GM23338 (cell line): ENCODE results near the gene IBTK.

Source experiments
- CREB1 ChIP-seq: fragments of 250-450 bp; sonication (Bioruptor Pico); IDR thresholded peaks from 2 replicates; pipeline ENCODE4 v1.5.0; 2020; ENCODE audit warnings: low read depth, mild to moderate bottlenecking, moderate library complexity
- CTCF ChIP-seq, 2 experiments: fragments of 200-600 bp in 1 of 2; sonication (generic) in 1 of 2; conservative IDR thresholded peaks; 2 replicates each; pipeline versions ENCODE4 v1.5.1 to v1.6.1; 2016 to 2017; ENCODE audit warnings: antibody characterized with exemption in 2 of 2, low read depth in 2 of 2, mild to moderate bottlenecking in 2 of 2, moderate library complexity in 1 of 2
- ETS1 ChIP-seq: IDR thresholded peaks from 2 replicates; pipeline ENCODE4 v1.6.1; 2016; ENCODE audit warnings: antibody characterized with exemption
- EZH2 ChIP-seq: fragments of 200-600 bp; sonication (generic); IDR thresholded peaks from one replicate; pipeline ENCODE4 v1.8.0; 2017; ENCODE audit warnings: antibody characterized with exemption, mild to moderate bottlenecking, low read depth; ENCODE audit not compliant: unreplicated experiment
- EZH2phosphoT487 ChIP-seq: fragments of 200-600 bp; sonication (generic); IDR thresholded peaks from one replicate; pipeline ENCODE4 v1.8.1; 2018; ENCODE audit warnings: antibody characterized with exemption; ENCODE audit not compliant: unreplicated experiment
- POLR2AphosphoS5 ChIP-seq: IDR thresholded peaks from 2 replicates; pipeline ENCODE4 v1.6.1; 2016; ENCODE audit warnings: antibody characterized with exemption, low read depth
- REST ChIP-seq: IDR thresholded peaks from one replicate; pipeline ENCODE4 v1.6.1; 2018; ENCODE audit warnings: antibody characterized with exemption; ENCODE audit not compliant: unreplicated experiment
- STAT1 ChIP-seq: IDR thresholded peaks from one replicate; pipeline ENCODE4 v1.6.1; 2016; ENCODE audit warnings: antibody characterized with exemption; ENCODE audit not compliant: unreplicated experiment
- ZNF331 ChIP-seq: fragments of 250-450 bp; sonication (Bioruptor Pico); IDR thresholded peaks from 2 replicates; pipeline ENCODE4 v1.5.0; 2020; ENCODE audit warnings: low read depth, mild to moderate bottlenecking, moderate library complexity

GRCh38 chr6:82247505-82248272 lies at the start of gene IBTK:
- TF ChIP-seq CTCF (conservative IDR thresholded peaks at IDR 0.05; ENCODE audit: low read depth in 2 of 2) (no peak), POLR2AphosphoS5 (peak; percentile 60), STAT1 (no peak), EZH2phosphoT487 (no peak), CREB1 (CRISPR knock-in tag) (peak; percentile 59; the same call in 1 of the 2 replicates), REST (no peak), EZH2 (no peak), ZNF331 (no peak), ETS1 (no peak)
